ENCODE results near the gene KRTAP5-4. TPM values are rescaled to one million over a fixed set of nuclear protein-coding genes. Genes with fewer than 3 reads are reported as not detected.
"Not testable (repeated sequence)": the region's sequence is repeated elsewhere in the genome, so short reads cannot be mapped to it uniquely, and the experiment has no call there.

Gene KRTAP5-4
- total RNA-seq, 5 donors from 2014 or later (not counting 1 experiment from before 2014, with no cell fraction given): not detected

DNA sequence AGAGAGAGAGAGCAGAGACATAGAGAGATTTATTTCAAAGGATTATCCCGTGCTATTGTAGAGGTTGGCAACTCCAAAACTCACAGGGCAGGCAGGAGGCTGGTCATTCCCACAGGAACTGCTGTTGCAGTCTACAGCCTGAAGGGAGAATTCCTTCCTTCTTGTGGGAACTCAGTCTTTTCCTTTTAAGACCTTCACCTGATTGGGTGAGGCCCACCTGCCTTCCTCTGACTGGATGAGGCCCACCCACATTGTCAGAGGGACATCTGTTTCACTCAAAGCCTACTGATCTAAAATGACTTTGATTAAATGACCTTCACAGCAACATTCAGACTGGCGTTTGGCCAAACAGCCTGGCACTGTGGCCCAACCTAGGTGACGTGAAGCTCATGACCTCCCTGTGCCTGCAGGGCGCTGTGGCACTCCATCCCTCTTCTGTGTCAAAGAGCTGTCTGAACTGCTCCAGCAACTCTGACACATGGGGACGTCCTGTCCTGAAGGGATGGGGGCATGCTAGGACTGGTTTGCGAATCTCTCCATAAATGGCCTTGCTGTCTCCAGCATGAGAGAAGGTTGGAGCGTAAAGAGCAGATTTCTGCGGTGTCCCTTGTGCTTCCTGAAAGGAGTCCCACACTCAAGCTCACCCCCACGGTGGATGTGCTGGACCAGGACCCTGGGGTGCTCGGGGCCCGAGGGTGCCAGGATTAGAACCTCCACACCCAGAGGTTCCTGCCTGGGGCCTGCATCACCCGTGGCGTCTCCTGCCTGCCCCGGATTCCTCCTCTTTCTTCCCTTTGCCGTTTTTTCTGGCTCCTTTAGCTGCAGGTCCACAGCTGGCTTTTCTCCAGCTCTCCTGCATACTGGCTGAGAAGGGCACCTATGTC lies 28.3 kb upstream of the KRTAP5-4 start:
- Histone ChIP-seq H3K4me3 (ENCODE audit: control insufficient read depth in 1 of 2, extremely low read depth in 1 of 2, low read length in 1 of 2) (no peak overlapping the region), H3K27me3 (replicated peaks in 1 of 2; ENCODE audit: control insufficient read depth in 2 of 2, extremely low read depth in 1 of 2, insufficient read depth in 2 of 2, low read length in 1 of 2) (peaks cover 0 to 46% of the 10 kb centered on the region in 2 experiments), H3K9me3 (no peaks in the 10 kb centered on the region), H3K27ac (ENCODE audit: low read length) (no peak overlapping the region), H3K36me3 (ENCODE audit: control insufficient read depth in 2 of 2, extremely low read depth in 1 of 2, insufficient read depth in 1 of 2, low read length in 1 of 2) (no peaks in the 10 kb centered on the region), H3K4me1 (ENCODE audit: control insufficient read depth in 1 of 2, extremely low read depth in 1 of 2, insufficient read depth in 2 of 2, low read length in 2 of 2) (peaks cover 0 to 4% of the 10 kb centered on the region in 2 experiments)
- Mint-ChIP-seq H3K27me3 (peaks cover 7 to 16% of the 10 kb centered on the region in 2 donors), H3K4me1 (no peaks in the 10 kb centered on the region), H3K9me3 (no peaks in the 10 kb centered on the region), H3K36me3 (no peaks in the 10 kb centered on the region), H3K27ac (no peak overlapping the region), H3K4me3 (no peak overlapping the region)
- DNase-seq (no peak), ATAC-seq (replicated peaks in 1 of 4) (no peak)
- ChIA-PET CTCF (interaction anchor here (0.9 to 1.3 kb wide), 2 partner anchors 43 to 174 kb away, joined by 3 to 4 read pairs; no protein-coding TSS in a partner anchor), POLR2A (no interaction called here)
- 70% methylated on average over 13 of the region's 15 CpGs for WGBS (ENCODE audit: insufficient coverage)

DNA sequence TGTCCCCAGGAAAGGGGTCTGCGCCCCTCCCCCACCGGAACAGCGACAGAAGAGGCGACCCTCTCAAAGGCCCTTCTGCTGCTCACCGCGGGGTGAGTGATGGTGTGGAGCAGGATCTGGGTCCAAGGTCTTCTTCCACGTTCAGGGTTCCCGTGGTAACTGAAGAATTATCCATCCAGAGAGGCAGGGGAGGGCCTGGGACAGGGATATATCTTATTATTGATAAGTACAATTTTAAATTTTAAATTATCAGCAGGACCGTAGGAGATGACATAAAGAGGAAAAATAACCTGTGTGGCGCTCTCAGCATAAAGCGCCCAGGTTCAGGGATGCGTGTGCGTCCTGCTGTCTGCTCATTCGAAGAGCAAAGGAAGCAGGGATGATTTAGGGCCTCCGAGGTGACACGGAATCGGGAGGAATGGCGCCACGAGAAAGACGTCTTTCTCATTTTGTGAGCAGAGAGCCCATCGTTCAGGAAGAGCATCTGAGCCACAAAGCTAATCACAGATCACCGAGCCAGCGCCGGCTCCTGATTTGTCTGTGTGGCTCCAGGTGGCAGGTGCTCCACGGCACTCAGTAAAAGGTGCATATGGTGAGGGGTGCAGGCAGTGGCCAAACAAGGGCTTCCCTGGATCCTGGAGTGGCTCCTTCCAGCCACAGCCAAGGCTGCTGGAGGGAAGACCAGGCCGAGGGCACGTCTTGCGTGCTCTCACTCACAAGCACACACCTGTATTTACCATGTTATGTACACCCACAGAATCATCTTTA lies 26.9 kb upstream of the KRTAP5-4 start:
- H3K4me1 Mint-ChIP-seq: no peaks in the 10 kb centered on the region
- H3K36me3 ChIP-seq (ENCODE audit: control insufficient read depth in 2 of 2, extremely low read depth in 1 of 2, insufficient read depth in 1 of 2, low read length in 1 of 2): no peaks in the 10 kb centered on the region
- H3K4me1 ChIP-seq (ENCODE audit: control insufficient read depth in 1 of 2, extremely low read depth in 1 of 2, insufficient read depth in 2 of 2, low read length in 2 of 2): peaks cover 0 to 4% of the 10 kb centered on the region in 2 experiments
- H3K27ac ChIP-seq (ENCODE audit: low read length): no peak overlapping the region
- H3K27me3 ChIP-seq (replicated peaks in 1 of 2; ENCODE audit: control insufficient read depth in 2 of 2, extremely low read depth in 1 of 2, insufficient read depth in 2 of 2, low read length in 1 of 2): peaks cover 0 to 49% of the 10 kb centered on the region in 2 experiments
- H3K36me3 Mint-ChIP-seq: no peaks in the 10 kb centered on the region
- CTCF ChIA-PET: no interaction called here
- H3K4me3 Mint-ChIP-seq: no peak overlapping the region
- no peak overlapping the region for H3K27ac Mint-ChIP-seq
- POLR2A ChIA-PET: no interaction called here
- H3K4me3 ChIP-seq (ENCODE audit: control insufficient read depth in 1 of 2, extremely low read depth in 1 of 2, low read length in 1 of 2): no peak overlapping the region
- ATAC-seq (replicated peaks in 1 of 4) (no peak), DNase-seq (no peak)
- 87% methylated on average over 18 of the region's 28 CpGs for WGBS (ENCODE audit: insufficient coverage)
- no peaks in the 10 kb centered on the region for H3K9me3 ChIP-seq
- H3K27me3 Mint-ChIP-seq: peaks cover under 1 to 18% of the 10 kb centered on the region in 2 donors
- H3K9me3 Mint-ChIP-seq: no peaks in the 10 kb centered on the region

DNA sequence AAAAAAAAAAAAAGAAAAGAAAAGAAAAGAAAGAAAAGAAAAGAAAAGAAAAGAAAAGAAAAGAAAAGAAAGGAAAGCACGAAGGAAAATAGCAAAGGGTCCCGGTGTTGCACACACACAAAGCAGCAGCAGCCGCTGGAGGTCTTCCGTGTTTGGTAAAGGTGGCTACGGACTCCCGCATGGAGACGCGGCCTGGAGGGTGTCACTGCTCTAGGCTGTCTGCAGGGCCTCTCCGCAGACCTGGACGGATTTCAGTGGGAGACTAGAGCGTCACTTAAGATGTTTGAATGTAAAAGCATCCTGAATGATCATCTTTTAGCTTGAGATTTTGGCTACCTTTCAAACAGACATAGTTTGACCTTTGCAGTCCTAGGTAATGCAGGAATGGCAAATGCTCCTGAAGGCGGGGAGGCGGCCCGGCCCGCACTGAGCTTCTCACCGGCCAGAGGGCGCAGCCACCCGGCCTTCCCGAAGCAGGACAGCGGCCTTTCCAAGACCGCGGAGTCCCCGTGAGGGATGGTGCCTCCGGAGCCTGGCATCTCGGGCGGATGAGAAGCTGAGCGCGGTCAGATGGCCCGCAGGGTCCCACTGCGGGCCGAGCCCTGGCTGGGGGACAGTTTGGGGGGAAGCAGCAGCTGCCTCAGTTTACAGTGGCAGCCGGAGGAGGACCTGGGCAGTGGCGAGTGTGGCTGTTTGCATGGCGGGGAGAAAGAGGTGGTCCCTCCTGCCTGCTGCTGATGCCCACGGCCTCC lies 26.1 kb upstream of the KRTAP5-4 start:
- H3K27me3 Mint-ChIP-seq: peaks cover 0 to 15% of the 10 kb centered on the region in 2 donors
- Histone ChIP-seq H3K36me3 (ENCODE audit: control insufficient read depth in 2 of 2, extremely low read depth in 1 of 2, insufficient read depth in 1 of 2, low read length in 1 of 2) (no peaks in the 10 kb centered on the region), H3K27me3 (replicated peaks in 1 of 2; ENCODE audit: control insufficient read depth in 2 of 2, extremely low read depth in 1 of 2, insufficient read depth in 2 of 2, low read length in 1 of 2) (peaks cover 0 to 47% of the 10 kb centered on the region in 2 experiments), H3K27ac (ENCODE audit: low read length) (no peak overlapping the region), H3K4me3 (ENCODE audit: control insufficient read depth in 1 of 2, extremely low read depth in 1 of 2, low read length in 1 of 2) (no peak overlapping the region), H3K4me1 (ENCODE audit: control insufficient read depth in 1 of 2, extremely low read depth in 1 of 2, insufficient read depth in 2 of 2, low read length in 2 of 2) (peaks cover 0 to 4% of the 10 kb centered on the region in 2 experiments), H3K9me3 (no peaks in the 10 kb centered on the region)
- WGBS (ENCODE audit: insufficient coverage): 88% methylated on average over 34 of the region's 35 CpGs
- DNase-seq (no peak), ATAC-seq (replicated peaks in 1 of 4) (no peak)
- no peak overlapping the region for H3K4me3 Mint-ChIP-seq
- ChIA-PET CTCF (no interaction called here), POLR2A (no interaction called here)
- no peaks in the 10 kb centered on the region for H3K36me3 Mint-ChIP-seq
- no peak overlapping the region for H3K27ac Mint-ChIP-seq
- H3K4me1 Mint-ChIP-seq: no peaks in the 10 kb centered on the region
- H3K9me3 Mint-ChIP-seq: no peaks in the 10 kb centered on the region

DNA sequence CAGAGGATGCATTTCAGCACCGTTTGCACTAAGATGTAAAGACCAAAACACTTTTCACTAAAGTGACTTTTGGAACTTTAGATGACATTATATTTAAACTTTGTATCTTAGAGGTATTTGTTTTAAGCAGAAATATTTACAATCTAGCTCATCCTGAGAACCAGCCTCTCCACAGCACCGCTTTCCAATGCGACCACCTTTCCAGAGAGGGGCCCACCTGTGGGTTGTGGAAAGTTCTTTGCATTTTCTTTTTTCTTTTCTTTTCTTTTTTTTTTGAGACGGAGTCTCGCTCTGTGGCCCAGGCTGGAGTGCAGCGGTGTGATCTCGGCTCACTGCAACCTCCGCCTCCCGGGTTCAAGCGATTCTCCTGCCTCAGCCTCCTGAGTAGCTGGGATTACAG lies 24.6 kb upstream of the KRTAP5-4 start:
- H3K4me3 Mint-ChIP-seq; H3K36me3 ChIP-seq (ENCODE audit: control insufficient read depth in 2 of 2, extremely low read depth in 1 of 2, insufficient read depth in 1 of 2, low read length in 1 of 2); H3K4me3 ChIP-seq (ENCODE audit: control insufficient read depth in 1 of 2, extremely low read depth in 1 of 2, low read length in 1 of 2); H3K4me1 Mint-ChIP-seq; H3K9me3 Mint-ChIP-seq; H3K4me1 ChIP-seq (ENCODE audit: control insufficient read depth in 1 of 2, extremely low read depth in 1 of 2, insufficient read depth in 2 of 2, low read length in 2 of 2); ATAC-seq (replicated peaks in 1 of 4); DNase-seq; H3K36me3 Mint-ChIP-seq; H3K27ac Mint-ChIP-seq; H3K27ac ChIP-seq (ENCODE audit: low read length); H3K9me3 ChIP-seq: not testable (repeated sequence)
- 100% methylated on average over 1 of the region's 10 CpGs for WGBS (ENCODE audit: insufficient coverage)
- ChIA-PET POLR2A (interaction anchor here in 1 of 2 donors (0.6 kb wide), 1 partner anchor 178 kb away, joined by 11 read pairs; no protein-coding TSS in a partner anchor), CTCF (interaction anchor here (0.6 to 1.0 kb wide), 3 partner anchors 41 to 186 kb away, joined by 3 to 4 read pairs (median 3); no protein-coding TSS in a partner anchor)
- H3K27me3 ChIP-seq (replicated peaks in 1 of 2; ENCODE audit: control insufficient read depth in 2 of 2, extremely low read depth in 1 of 2, insufficient read depth in 2 of 2, low read length in 1 of 2): peaks cover 0 to 46% of the 10 kb centered on the region in 2 experiments
- H3K27me3 Mint-ChIP-seq: peaks cover 0 to 11% of the 10 kb centered on the region in 2 donors

DNA sequence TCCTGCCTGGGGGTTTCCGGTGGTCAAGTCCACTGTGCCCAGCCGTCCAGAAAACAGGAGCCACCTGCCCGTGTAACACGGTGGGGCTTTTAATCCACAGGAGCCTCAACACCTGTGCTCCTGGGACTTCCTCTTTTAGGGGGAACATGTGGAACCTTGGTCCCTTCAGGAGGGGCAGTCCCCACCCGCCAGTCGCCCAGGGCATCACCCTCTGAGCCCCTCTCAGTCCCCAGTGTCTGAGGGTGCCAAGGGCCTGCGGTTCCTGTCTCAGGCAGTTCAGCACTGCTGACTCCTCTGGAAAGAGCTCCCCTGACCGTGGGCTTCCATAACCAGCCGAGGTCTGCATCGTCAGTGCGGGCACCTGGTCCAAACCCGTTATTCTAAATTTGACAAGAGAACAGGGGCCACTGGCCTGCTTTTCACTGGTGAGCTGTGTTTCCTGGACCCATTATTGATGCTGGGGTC lies 23.5 kb upstream of the KRTAP5-4 start:
- peaks cover 0 to 13% of the 10 kb centered on the region in 2 donors for H3K27me3 Mint-ChIP-seq
- H3K9me3 Mint-ChIP-seq: no peaks in the 10 kb centered on the region
- POLR2A ChIA-PET: no interaction called here

More for the DNA sequence above, 23.5 kb upstream of the KRTAP5-4 start:
- H3K27ac Mint-ChIP-seq: no peak overlapping the region
- no peak overlapping the region for H3K4me3 Mint-ChIP-seq
- Histone ChIP-seq H3K9me3 (no peaks in the 10 kb centered on the region), H3K4me3 (ENCODE audit: control insufficient read depth in 1 of 2, extremely low read depth in 1 of 2, low read length in 1 of 2) (no peak overlapping the region), H3K27ac (ENCODE audit: low read length) (no peak overlapping the region), H3K36me3 (ENCODE audit: control insufficient read depth in 2 of 2, extremely low read depth in 1 of 2, insufficient read depth in 1 of 2, low read length in 1 of 2) (no peaks in the 10 kb centered on the region), H3K27me3 (replicated peaks in 1 of 2; ENCODE audit: control insufficient read depth in 2 of 2, extremely low read depth in 1 of 2, insufficient read depth in 2 of 2, low read length in 1 of 2) (peaks cover 0 to 56% of the 10 kb centered on the region in 2 experiments), H3K4me1 (ENCODE audit: control insufficient read depth in 1 of 2, extremely low read depth in 1 of 2, insufficient read depth in 2 of 2, low read length in 2 of 2) (peaks cover 0 to under 1% of the 10 kb centered on the region in 2 experiments)
- ATAC-seq (replicated peaks in 1 of 4) (no peak), DNase-seq (no peak)
- CTCF ChIA-PET: no interaction called here
- no peaks in the 10 kb centered on the region for H3K4me1 Mint-ChIP-seq
- 12% methylated on average over 8 of the region's 12 CpGs for WGBS (ENCODE audit: insufficient coverage)
- no peaks in the 10 kb centered on the region for H3K36me3 Mint-ChIP-seq

Data from T-cell (primary cell).